IgD-negative memory B cell (primary cell): ENCODE measurements around the gene MOCS1. TPM values are rescaled to one million over a fixed set of nuclear protein-coding genes. Genes with fewer than 3 reads are reported as not detected.

Experiments used
- H3K27ac Mint-ChIP-seq, 3 donors: one replicate each; pipeline ENCODE4 v1.8.0; 2020 to 2022; ENCODE audit warnings: mild to moderate bottlenecking in 3 of 3, mixed read lengths in 3 of 3, moderate library complexity in 1 of 3
- H3K27me3 Mint-ChIP-seq: one replicate; pipeline ENCODE4 v1.8.0; 2021; ENCODE audit warnings: mixed read lengths
- H3K36me3 Mint-ChIP-seq: one replicate; pipeline ENCODE4 v1.8.0; 2020; ENCODE audit warnings: mild to moderate bottlenecking, mixed read lengths
- H3K4me1 Mint-ChIP-seq, 3 donors: one replicate each; pipeline ENCODE4 v1.8.0; 2020 to 2022; ENCODE audit warnings: mixed read lengths in 3 of 3, mild to moderate bottlenecking in 1 of 3
- H3K4me3 Mint-ChIP-seq, 4 donors: one replicate each; pipeline ENCODE4 v1.8.0; 2020 to 2022; ENCODE audit warnings: mild to moderate bottlenecking in 4 of 4, mixed read lengths in 4 of 4, moderate library complexity in 3 of 4
- H3K9me3 Mint-ChIP-seq, 3 donors: one replicate each; pipeline ENCODE4 v1.8.0; 2020 to 2021; ENCODE audit warnings: mixed read lengths in 3 of 3, mild to moderate bottlenecking in 1 of 3
- polyA plus RNA-seq: library from polyadenylated mRNA; unstranded; fragments of 300-500 nt; fragmentation: Illumina TruSeq; gene quantifications from one replicate; pipeline ENCODE4 v1.2.3, GENCODE V29; 2021

Gene MOCS1
- polyA plus RNA-seq, 1 donor from 2014 or later = 0.19 TPM

GRCh38 chr6:39870950-39871349, 63.3 kb downstream of the MOCS1 start:
- Mint-ChIP-seq H3K27ac (no peak overlapping the region), H3K9me3 (no peaks in the 10 kb centered on the region), H3K27me3 (peaks cover 5% of the 10 kb centered on the region), H3K36me3 (no peaks in the 10 kb centered on the region), H3K4me1 (no peaks in the 10 kb centered on the region), H3K4me3 (no peak overlapping the region)

GRCh38 chr6:39867592-39867991, 66.7 kb downstream of the MOCS1 start:
- no peaks in the 10 kb centered on the region for H3K9me3 Mint-ChIP-seq

GRCh38 chr6:39865011-39865888, 69.0 kb downstream of the MOCS1 start:
- Mint-ChIP-seq H3K27me3 (peaks cover 4% of the 10 kb centered on the region), H3K9me3 (no peaks in the 10 kb centered on the region), H3K4me1 (peaks cover 0 to 1% (median 0%) of the 10 kb centered on the region in 3 donors), H3K4me3 (no peak overlapping the region), H3K27ac (no peak overlapping the region), H3K36me3 (no peaks in the 10 kb centered on the region)

More at GRCh38 chr6:39867592-39867991, 66.7 kb downstream of the MOCS1 start:
- Mint-ChIP-seq H3K4me3 (no peak overlapping the region), H3K4me1 (no peaks in the 10 kb centered on the region), H3K27me3 (peaks cover 3% of the 10 kb centered on the region), H3K36me3 (no peaks in the 10 kb centered on the region), H3K27ac (no peak overlapping the region)

- Mint-ChIP-seq H3K4me1 (peaks cover 0 to 1% (median 0%) of the 10 kb centered on the region in 3 donors), H3K27me3 (peaks cover 6% of the 10 kb centered on the region), H3K4me3 (no peak overlapping the region), H3K36me3 (no peaks in the 10 kb centered on the region), H3K27ac (no peak overlapping the region), H3K9me3 (no peaks in the 10 kb centered on the region)
Measured at GRCh38 chr6:39861663-39862062, 72.6 kb downstream of the MOCS1 start.

GRCh38 chr6:39859025-39859424, 75.2 kb downstream of the MOCS1 start:
- H3K9me3 Mint-ChIP-seq = no peaks in the 10 kb centered on the region
- H3K27ac Mint-ChIP-seq = no peak overlapping the region
- H3K36me3 Mint-ChIP-seq = no peaks in the 10 kb centered on the region
- peaks cover 0 to 1% (median 0%) of the 10 kb centered on the region in 3 donors for H3K4me1 Mint-ChIP-seq
- H3K27me3 Mint-ChIP-seq = peaks cover 6% of the 10 kb centered on the region
- H3K4me3 Mint-ChIP-seq = no peak overlapping the region

- H3K36me3 Mint-ChIP-seq = no peaks in the 10 kb centered on the region
- no peak overlapping the region for H3K4me3 Mint-ChIP-seq
- H3K4me1 Mint-ChIP-seq = peaks cover 0 to 1% (median 0%) of the 10 kb centered on the region in 3 donors
- no peaks in the 10 kb centered on the region for H3K9me3 Mint-ChIP-seq
- no peak overlapping the region for H3K27ac Mint-ChIP-seq
- H3K27me3 Mint-ChIP-seq = peaks cover 4% of the 10 kb centered on the region
Measured at GRCh38 chr6:39855356-39855995, 78.8 kb downstream of the MOCS1 start.

Other genes starting within 250 kb of the MOCS1 start
- not detected for gene KIF6, start 209.1 kb downstream of the MOCS1 start, polyA plus RNA-seq
- gene DAAM2, start 142.1 kb downstream of the MOCS1 start, polyA plus RNA-seq = not detected